A549 (cell line): ENCODE results near the gene DEAF1.

Experiments used
- CTCF ChIP-seq: fragments of >200 bp; sonication (Bioruptor Twin); formaldehyde crosslinking; IDR thresholded peaks from 3 replicates; pipeline ENCODE4 v1.5.1; 2016
- E2F6 ChIP-seq: IDR thresholded peaks from 2 replicates; pipeline ENCODE4 v1.6.1; 2012; ENCODE audit warnings: low read depth, borderline replicate concordance
- ELK1 ChIP-seq: fragments of 150-350 bp; IDR thresholded peaks from 2 replicates; pipeline ENCODE4 v1.6.1; 2014; ENCODE audit warnings: low read depth, mild to moderate bottlenecking, low read length
- EP300 ChIP-seq, 2 experiments: fragments of >200 bp; sonication (Bioruptor Twin); formaldehyde crosslinking; IDR thresholded peaks; 2 replicates in 1 of 2; 3 replicates in 1 of 2; pipeline ENCODE4 v1.6.1; 2016 to 2017
- ESRRA ChIP-seq: fragments of 150-350 bp; IDR thresholded peaks from 2 replicates; pipeline ENCODE4 v1.6.1; 2014; ENCODE audit warnings: mild to moderate bottlenecking, low read length, borderline replicate concordance
- MYC ChIP-seq: IDR thresholded peaks from 2 replicates; pipeline ENCODE4 v1.6.1; 2012; ENCODE audit warnings: mild to moderate bottlenecking, inconsistent platforms, low read length, improper control_type of control experiment, borderline replicate concordance

GRCh38 chr11:612201-612960, 82.6 kb downstream of the DEAF1 start:
- TF ChIP-seq EP300 (IDR thresholded peaks at IDR 0.05) = no peak
- TF ChIP-seq CTCF = no peak
- TF ChIP-seq MYC = no peak
- TF ChIP-seq ELK1 = no peak
- TF ChIP-seq E2F6 = no peak
- TF ChIP-seq ESRRA = no peak
